NCI-H146 treated with DMSO at 0.1 percent for 48 hours (cell line): ENCODE results near the gene BHMT2.

Source experiments
- DNase-seq: peaks from one replicate; lab custom pipeline; 2025; ENCODE audit not compliant: unreplicated experiment; lab: John Stamatoyannopoulos, UW

The BHMT2 gene, protein sequence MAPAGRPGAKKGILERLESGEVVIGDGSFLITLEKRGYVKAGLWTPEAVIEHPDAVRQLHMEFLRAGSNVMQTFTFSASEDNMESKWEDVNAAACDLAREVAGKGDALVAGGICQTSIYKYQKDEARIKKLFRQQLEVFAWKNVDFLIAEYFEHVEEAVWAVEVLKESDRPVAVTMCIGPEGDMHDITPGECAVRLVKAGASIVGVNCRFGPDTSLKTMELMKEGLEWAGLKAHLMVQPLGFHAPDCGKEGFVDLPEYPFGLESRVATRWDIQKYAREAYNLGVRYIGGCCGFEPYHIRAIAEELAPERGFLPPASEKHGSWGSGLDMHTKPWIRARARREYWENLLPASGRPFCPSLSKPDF

DNA sequence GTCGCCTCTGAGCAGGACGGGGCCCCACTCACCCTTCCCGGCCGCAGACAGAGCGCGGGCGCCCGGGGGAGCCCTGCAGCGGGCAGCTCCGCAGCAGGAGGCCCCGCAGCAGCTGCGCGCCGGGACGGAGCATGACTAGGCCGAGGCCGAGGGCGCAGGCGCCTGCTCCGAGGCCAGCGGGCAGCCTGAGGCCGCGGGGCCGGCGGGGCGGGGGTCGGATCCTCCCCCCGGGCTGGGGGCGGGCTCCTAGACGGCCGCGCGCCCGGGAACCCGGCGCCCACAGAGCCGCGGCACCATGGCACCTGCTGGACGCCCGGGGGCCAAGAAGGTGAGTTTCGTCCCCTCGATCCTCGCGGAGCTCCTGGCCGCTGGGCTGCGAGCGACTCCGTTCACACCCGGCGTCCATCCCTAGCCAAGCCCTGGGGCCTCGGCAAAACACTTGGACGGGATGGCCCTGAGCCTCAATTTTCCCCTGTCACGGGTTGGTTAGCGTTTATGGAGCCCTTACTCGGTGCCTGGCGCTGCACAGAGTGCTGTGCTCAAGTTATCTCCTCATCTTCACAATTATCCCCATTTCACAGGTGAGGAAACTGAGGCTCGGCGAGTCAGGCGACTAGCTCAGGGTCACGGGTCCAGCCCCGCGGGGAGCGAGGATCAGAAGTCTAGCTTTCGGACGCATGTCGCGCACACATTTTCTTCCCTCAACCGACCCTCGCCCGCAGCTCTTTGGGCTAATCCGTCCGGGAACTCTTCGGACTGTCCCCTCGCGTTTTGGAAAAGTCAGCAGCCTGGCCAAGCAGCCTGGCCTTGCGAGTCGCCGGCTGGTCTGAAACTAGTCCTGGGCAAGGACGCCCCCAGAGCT is at the start of gene BHMT2, which contains the start of gene DMGDH:
Gene BHMT2 (plus strand): TSS at position 280 of the 862 bp plus-strand sequence. CDS start 16 bp downstream, at position 296.
Gene DMGDH (minus strand): TSS at position 187 of the 862 bp plus-strand sequence. CDS start 54 bp downstream, at position 133.
- DNase-seq: no peak

DNA sequence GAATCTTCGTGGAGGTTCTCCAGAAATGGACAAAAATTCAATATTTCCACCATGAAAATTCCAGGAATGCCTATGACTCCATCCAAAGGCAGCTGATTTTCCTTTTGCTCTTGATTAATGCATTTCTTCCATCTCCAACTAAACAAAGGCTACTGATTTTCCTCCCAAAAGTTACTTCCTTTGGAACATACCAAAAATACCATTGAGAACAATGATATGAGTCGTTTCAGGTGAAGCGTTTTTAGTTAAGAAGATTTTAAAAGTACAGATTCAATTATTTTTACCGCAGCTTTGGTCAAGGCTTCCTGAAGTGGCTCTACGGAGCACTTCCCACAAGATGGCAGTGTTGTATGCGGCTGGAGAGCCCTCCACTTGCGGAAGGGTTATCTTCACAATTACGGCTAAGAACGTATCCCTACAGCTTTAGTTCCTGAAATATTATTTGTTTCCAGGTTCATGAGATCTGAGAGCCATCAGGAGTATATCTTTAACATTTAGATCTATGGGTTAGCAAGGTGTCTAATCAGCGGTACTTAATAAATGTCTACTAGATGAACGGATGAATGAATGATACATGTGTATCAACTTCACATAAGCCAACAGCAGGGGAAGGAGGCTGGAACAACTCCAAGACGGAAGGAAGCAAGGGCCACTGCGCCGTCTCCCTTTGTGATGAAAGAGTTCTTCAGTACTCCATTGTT is 48.6 kb upstream of the BHMT2 start:
- peak; percentile 68 for DNase-seq

DNA sequence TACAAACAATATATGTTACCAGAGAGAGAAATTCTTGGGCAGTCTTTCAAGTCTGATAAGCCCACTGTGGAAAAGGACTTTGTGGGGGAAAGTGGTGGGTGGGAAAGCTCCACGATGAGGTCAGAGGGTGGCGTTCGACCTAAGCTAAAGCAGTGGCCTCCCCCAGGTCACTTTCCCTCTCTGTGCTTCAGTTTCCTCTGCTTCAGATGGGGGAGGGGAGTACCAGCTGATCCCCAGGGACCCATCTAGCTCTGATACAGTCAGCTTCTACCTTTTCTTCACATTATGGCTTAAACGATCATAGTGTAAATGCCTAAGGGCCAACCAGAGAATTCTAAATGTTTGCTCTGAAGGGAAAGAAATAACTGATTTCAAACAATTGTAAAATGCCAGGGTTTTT is 47.8 kb upstream of the BHMT2 start:
- peak; percentile 44 for DNase-seq

DNA sequence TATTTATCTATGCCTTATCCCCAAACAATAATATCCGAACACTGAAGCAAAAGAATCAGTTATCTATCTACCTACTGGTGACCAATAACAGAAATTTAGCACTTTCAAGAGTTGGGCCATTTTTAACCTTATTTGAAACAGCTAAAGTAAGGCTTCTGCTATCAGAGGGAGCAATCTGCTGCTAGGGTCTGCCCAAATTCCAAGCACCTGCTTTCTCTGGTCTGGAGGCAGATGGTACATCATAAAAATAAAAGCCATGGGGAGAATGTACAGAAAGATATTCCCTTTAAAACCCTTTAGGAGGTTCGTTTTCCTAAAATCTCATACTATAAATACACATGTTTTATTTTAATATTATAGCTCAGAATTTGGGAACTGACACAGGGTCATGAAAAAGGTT is 46.8 kb upstream of the BHMT2 start:
- no peak for DNase-seq

DNA sequence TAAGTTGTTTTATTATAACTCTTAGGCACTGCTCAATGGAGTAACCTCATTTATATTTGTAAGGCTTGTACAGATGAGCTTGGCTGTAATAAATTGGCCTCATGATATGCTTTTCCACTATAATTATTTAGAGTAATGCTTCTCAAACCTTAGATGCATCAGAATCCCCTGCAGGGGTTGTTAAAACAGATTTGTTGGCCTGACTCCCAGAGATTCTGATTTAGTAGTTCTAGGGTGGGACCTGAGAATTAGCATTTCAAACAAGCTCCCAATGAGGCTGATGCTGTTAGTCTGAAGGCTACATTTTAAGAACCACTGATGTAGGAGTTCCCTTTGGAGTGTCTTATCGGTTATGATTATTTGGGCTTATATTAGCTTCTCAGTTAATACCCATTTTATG is 46.2 kb upstream of the BHMT2 start:
- no peak for DNase-seq

DNA sequence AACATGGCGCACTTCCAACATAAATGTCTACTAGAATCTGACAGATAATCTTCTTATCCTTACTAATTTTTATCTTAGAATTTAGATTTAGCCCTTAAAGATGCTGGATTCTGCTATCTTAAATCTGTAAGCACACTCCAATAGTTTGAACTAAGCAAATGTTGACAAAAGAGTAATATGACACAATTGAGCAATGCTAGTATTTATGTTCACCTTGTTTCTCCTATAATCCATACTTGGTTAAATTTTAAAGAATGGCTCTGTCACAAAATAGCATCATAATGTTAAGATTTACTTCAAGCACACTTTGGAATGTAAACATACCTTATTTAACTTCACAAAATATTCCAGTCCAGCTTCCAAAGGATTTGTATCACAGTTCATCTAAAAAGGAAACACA is 45.6 kb upstream of the BHMT2 start:
- no peak for DNase-seq

DNA sequence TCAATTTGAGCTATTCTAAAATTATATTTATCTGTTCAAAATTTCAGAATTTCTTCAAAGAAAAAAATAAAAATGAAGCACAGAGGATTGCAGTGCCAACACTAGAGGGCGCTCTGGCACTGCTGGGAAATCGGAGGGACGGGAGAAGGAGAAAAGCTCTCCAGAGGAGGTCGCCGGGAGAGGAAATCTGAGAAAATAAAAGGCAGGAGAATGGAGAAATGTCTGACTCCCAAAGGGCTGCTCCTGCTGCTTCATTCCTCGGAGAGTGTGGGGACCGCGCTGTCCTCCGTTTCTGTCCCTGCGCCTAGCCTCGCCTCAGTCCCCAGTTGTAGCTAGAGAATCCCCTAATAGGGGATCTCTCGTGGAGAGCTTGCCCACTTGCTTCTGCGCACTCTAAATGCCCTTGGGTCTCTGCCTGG is 44.5 kb upstream of the BHMT2 start:
- peak; percentile 60 for DNase-seq

DNA sequence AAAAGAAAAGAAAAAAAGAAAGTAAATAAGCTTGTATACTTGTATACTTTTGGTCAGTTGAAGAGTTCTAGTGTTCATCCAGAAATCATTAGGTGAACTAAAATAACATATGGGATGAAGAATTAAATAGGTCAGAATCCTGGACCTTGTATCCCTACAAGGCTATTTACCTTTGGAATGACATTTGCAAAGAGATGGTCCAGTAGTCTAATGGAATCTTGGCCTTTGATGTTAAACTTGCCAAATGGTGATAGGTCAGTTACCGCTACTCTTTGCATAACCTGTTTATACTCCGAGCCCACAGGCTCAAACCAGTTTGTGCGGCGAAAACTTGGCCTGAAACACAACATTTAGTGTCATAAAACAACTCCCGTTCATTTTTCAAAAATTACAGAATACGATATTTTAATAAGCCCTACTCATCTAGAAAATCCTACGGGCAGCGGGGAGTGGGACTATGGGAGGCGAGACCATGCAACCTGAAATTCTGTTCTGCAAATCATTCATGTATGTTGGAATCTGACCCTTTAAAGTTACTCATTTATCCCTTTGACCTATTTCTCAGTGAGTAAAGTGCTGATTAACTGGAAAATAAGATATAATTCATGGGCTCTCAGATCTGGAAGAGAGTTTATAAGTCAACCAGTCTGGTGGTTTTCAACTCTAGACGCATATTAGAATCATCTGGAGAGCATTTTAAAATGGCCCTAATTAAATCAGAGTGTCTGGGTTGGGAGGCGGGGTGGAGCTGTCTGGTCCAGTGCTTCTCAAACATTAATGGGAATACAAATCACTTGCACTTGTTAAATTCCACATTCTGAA is 38.7 kb upstream of the BHMT2 start:
- no peak for DNase-seq

DNA sequence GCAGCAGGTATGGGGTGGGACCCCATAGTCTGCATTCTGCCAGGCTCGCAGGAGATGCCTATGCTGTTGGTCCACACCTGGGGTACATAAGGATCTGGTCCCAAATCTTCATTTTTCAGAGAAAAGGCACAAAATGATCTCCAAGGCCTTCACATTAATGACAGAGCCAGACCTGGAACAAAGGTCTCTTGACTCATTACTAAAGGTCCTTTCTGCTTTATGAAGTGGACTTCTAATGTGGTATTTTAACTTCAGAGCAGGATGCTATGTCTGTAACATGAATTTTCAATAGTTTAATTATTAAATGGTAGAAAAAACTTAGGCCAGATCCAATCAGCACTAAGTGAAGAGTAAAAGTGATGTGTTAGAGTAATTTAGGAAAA is 38.1 kb upstream of the BHMT2 start:
- no peak for DNase-seq

DNA sequence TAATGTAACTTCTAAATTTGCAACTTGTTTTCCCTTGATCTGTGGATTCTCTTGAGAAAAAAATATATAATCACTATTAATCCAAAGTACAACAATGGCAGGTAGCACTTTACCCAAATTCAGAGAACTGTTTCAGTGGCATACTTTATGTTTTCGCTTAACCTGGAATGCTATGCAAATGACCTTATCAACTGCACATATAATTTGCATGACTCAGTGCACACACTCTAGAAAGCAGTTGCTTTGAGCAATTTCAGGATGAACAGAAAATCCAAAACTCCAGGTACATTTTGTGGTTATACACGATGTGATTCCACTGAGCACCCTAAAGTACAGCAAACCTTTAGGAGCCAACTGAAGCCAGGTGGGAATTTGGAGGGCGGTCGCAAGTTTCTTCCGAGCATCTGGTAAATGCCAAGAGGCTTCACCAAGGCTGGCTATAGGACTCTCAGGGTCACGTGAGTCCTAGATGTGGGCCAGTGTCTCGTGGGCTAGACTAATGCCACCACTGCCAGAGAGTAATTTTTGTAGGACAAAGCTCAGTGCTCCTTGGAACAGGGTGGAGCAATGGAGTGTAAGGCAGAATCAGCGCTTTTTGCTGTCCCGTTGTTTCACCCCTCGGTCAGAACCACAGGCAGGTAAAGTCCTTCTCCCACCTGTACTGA is 37.4 kb upstream of the BHMT2 start:
- no peak for DNase-seq

DNA sequence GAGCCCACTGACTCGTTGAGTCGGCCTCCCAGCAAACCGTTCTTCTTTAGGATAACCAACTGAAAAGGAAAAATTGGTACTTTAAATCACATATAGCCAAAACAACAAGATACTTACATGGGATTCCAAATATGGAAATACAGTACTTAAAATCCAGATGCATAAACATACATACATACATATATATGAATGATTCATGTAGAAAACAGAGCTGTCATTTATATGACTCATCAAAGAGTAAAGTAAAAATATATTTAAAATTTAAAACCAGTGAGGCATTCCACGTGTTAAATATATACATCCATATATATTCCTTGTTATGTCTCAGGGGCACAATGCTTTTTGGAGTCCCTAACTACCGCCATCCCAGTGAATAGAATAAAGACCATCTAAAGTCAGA is 36.8 kb upstream of the BHMT2 start:
- DNase-seq: no peak

DNA sequence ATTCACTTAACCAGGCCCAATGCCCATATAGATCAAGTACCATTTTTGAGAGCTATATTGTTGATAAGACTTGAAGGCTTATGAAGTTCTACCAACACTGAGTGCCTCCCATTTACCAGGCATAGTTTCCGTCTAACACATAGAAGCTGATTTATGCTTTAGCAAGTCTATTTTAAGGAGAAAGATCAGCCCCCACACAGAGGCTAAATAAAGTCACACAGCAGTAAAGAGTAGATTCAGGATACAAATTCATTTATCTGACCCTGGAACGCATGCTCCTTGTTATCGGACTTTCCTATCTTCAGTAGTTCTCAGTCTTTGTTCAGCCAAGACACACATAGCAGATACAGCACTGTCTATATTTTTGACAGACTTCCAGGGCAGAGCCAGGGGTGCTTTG is 34.3 kb upstream of the BHMT2 start:
- no peak for DNase-seq

DNA sequence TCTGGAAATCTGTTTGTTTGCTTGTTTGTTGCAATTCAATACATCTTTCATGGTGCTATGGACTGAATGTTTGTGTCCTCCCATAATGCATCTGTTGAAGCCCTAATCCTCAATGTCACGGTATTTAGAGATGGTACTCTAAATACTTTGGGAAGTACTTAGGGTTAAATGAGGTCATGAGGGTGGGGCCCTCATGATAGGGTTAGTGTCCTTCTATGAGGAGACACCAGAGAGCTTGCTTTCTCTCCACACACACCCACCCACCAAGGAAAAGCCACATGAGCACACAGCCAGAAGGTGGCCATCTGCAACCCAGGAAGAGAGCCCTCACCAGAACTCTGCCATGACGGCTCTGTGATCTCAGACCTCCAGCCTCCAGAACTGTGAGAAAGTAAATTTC is 32.8 kb upstream of the BHMT2 start:
- DNase-seq: no peak

DNA sequence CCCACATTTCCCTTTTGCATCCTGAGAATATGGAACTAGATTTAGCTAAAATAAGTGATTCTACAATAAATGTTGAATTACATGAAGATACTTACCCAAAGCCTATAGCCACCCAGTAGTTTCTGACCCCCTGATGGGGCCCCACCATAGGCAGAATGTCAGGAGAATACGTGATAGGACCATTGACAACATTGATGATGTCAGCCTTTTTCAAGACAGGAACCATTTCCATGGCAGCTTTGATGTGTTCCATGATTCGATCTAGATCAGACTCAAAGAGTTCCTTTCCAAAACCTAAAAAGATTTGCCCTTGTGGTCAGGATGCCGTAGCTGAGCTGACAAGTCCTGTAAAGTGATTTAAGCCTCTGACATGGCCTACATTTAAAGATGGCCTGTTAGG is 27.4 kb upstream of the BHMT2 start:
- DNase-seq: no peak

DNA sequence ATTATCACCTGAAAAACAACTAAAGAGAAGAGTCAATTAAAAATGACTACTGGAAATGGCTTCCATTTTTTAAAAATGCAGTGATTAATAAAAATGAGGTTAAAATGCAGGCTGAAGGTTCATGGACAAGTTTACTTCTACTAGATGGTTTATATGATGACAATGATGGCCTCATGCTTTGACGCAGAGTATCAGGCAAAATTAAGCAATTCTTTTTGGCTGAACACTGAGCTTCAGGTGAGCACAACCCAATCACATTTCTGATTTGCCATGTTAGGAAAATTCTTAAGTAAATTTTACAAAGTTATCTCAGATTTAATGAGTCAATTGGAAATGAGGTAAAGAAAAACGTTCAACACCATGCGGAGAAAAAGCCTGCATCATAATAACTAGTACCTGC is 22.4 kb upstream of the BHMT2 start:
- no peak for DNase-seq

DNA sequence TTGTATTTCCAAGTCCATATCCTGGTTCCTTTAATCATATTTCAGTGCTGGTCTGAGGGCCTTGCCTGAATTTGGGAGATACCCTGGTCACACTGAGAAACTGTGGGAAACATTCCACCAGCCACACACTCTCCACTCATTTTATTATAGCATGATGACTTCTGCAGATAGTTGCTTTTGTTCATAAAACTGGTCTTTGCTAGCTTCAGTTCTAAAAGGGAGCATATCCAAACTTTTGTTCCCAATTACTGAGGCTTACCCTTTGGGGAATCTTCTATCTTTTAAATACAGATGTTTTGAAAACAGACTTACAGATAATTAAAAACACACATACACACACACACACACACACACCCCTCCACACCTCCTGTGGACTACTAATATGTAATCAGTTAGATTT is 21.1 kb upstream of the BHMT2 start:
- DNase-seq: no peak

DNA sequence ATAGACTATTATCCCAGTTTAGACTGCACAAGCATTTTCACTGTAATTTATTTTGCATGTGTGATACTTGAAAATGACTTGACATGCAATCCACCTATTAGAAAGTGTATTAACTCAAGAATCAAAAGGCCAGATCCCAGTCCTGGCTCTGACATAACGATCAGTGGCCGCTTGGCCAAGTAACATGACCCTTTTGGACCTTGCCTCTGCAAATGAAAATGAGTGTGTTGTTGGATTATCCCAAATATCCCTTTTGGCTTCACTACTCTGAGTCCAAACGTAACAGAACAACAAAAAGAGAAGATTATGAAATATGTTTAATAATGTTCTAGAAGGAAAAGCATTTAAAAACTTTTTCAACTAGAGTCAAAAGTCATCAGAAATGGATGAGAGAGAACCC is 19.1 kb upstream of the BHMT2 start:
- no peak for DNase-seq

DNA sequence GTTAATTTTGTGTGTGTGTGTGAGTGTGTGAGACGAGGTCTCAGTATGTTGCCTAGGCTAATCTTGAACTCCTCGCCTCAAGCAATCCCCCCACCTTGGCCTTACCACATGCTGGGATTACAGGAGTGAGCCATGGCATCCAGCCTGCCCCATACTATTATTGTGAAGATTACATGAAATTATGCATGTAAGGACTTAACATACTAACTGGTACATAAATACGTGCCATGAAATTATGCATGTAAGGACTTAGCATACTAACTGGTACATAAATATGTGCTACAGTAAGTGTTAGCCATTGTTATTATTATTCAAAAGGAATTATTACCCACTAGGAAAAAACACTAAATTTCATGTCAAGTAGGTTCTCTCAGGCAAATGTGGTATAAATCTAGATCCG is 16.2 kb upstream of the BHMT2 start:
- DNase-seq: no peak

DNA sequence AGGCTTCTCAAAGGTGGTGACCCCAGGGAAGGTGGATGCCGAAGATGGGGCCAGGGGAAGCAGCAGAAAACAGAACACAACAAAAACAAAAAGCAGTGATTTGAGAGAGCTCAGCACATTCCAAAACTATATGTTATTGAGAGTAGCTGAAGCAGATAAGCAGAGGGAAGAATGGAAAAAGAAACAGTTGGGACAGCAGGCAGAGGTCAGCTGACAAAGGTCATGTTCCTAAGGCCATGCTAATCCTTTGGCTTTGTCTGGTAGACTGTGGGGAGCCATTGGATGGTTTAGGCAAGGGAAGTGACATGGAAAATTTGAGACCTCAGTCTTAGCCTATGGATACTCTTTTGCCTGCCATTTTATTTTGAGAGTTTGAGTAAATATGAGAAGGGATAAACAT is 14.6 kb upstream of the BHMT2 start:
- DNase-seq: no peak

DNA sequence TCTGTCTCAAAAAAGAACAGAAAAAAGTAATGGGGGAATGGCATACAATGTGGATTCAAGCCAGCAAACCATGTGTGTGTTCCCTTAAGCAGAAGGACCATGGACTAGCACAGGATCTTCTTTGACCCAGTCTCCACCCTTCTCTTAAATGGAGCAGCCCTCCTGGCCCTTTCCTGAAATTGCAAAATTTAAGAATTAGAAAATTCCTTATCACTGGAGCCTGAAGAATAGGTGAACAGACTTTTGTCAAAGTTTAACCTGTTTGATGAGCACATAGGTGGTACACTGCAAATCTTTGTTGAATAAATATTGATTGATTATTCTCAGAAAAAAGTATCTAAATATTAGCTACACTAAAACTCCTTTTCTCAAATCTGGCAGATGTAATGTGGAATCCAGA is 12.7 kb upstream of the BHMT2 start:
- no peak for DNase-seq
